CD4-positive, alpha-beta memory T cell (primary cell): ENCODE results near the gene MRTFA. TPM values are rescaled to one million over a fixed set of nuclear protein-coding genes. Genes with fewer than 3 reads are reported as not detected.
"Not testable (repeated sequence)": the region's sequence is repeated elsewhere in the genome, so short reads cannot be mapped to it uniquely, and the experiment has no call there.

ENCODE experiments used
- CTCF ChIA-PET: fragments of 350-600 bp; sonication (Branson Sonifier 250); formaldehyde crosslinking; loops from one replicate; lab custom pipeline; 2021; ENCODE audit warnings: inconsistent platforms; ENCODE audit not compliant: partially characterized antibody; lab: Charles Lee
- POLR2A ChIA-PET: fragments of 350-600 bp; sonication (Branson Sonifier 250); formaldehyde crosslinking; loops from one replicate; lab custom pipeline; 2021; ENCODE audit not compliant: partially characterized antibody; lab: Charles Lee
- DNase-seq, 5 donors: peaks; one replicate each; pipeline versions ENCODE4 v3.0.0 to v3.0.0-alpha.2; 2020 to 2022; ENCODE audit warnings: mixed read lengths in 1 of 5
- H3K27ac ChIP-seq: one replicate; pipeline ENCODE4 v1.7.0; 2013; ENCODE audit warnings: low read depth, low read length
- H3K27me3 ChIP-seq: 2 replicates; pipeline ENCODE4 v1.7.0; 2013; ENCODE audit warnings: mild to moderate bottlenecking, low read length, moderate library complexity; ENCODE audit not compliant: insufficient read depth
- H3K36me3 ChIP-seq: 2 replicates; pipeline ENCODE4 v1.7.0; 2013; ENCODE audit warnings: mild to moderate bottlenecking, low read length, moderate library complexity; ENCODE audit not compliant: insufficient read depth
- H3K4me1 ChIP-seq: 2 replicates; pipeline ENCODE4 v1.7.0; 2013; ENCODE audit warnings: mild to moderate bottlenecking, low read length, moderate library complexity; ENCODE audit not compliant: insufficient read depth
- H3K4me3 ChIP-seq, 2 donors: one replicate each; pipeline ENCODE4 v1.7.0; 2013; ENCODE audit warnings: low read length in 2 of 2, mild to moderate bottlenecking in 1 of 2
- H3K9me3 ChIP-seq, 2 donors: one replicate each; pipeline ENCODE4 v1.7.0; 2013; ENCODE audit warnings: low read length in 2 of 2, control low read depth in 1 of 2; ENCODE audit not compliant: control insufficient read depth in 1 of 2
- H3K27ac Mint-ChIP-seq, 7 donors: one replicate each; pipeline ENCODE4 v1.8.0; 2020 to 2021; ENCODE audit warnings: mixed read lengths in 7 of 7, mild to moderate bottlenecking in 6 of 7, inconsistent platforms in 3 of 7, moderate library complexity in 3 of 7
- H3K27me3 Mint-ChIP-seq, 2 donors: one replicate each; pipeline ENCODE4 v1.8.0; 2020 to 2021; ENCODE audit warnings: mixed read lengths in 2 of 2
- H3K36me3 Mint-ChIP-seq, 2 donors: one replicate each; pipeline ENCODE4 v1.8.0; 2020 to 2021; ENCODE audit warnings: mixed read lengths in 2 of 2, inconsistent platforms in 1 of 2, mild to moderate bottlenecking in 1 of 2
- H3K4me1 Mint-ChIP-seq, 4 donors: one replicate each; pipeline ENCODE4 v1.8.0; 2020 to 2021; ENCODE audit warnings: mixed read lengths in 4 of 4, mild to moderate bottlenecking in 1 of 4
- H3K4me3 Mint-ChIP-seq, 8 donors: one replicate each; pipeline ENCODE4 v1.8.0; 2020 to 2021; ENCODE audit warnings: mixed read lengths in 8 of 8, mild to moderate bottlenecking in 7 of 8, moderate library complexity in 6 of 8, inconsistent platforms in 3 of 8
- H3K9me3 Mint-ChIP-seq, 8 donors: one replicate each; pipeline ENCODE4 v1.8.0; 2020 to 2021; ENCODE audit warnings: mixed read lengths in 8 of 8, mild to moderate bottlenecking in 5 of 8, inconsistent platforms in 3 of 8, moderate library complexity in 1 of 8
- intact Hi-C: fragments of 100-400 bp; cut with micrococcal nuclease; formaldehyde crosslinking; loops from one replicate; pipeline ENCODE4 v1.15.1; 2023
- polyA plus RNA-seq, 2 donors: library from polyadenylated mRNA; unstranded; fragments of 300-500 nt; fragmentation: Illumina TruSeq; gene quantifications; one replicate each; pipeline ENCODE4 v1.2.3, GENCODE V29; 2021
- total RNA-seq, 2 experiments: library from RNA; stranded (reverse); gene quantifications; one replicate each; pipeline ENCODE4 v1.2.3, GENCODE V29; 2021

Gene MRTFA
- total and polyA plus RNA-seq, 4 experiments from 2014 or later, result 5.3 to 91.6 (median 50.9) TPM

DNA sequence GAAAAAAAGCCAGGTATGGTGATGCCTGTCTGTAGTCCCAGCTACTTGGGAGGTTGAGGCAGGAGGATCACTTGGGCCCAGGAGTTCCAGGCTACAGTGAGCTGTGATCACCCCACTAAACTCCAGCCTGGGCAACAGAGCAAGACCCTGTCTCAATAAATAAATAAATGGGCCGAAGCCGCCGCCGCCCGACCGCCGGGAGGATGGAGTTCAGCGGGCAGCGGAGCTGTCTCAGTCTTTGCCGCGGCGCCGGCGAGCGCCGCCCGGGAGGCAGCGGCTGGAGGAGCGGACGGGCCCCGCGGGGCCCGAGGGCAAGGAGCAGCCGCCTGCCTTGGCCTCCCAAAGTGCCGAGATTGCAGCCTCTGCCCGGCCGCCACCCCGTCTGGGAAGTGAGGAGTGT, 100.4 kb downstream of the MRTFA start:
- CTCF ChIA-PET, H3K27me3 Mint-ChIP-seq, POLR2A ChIA-PET: not testable (repeated sequence)

DNA sequence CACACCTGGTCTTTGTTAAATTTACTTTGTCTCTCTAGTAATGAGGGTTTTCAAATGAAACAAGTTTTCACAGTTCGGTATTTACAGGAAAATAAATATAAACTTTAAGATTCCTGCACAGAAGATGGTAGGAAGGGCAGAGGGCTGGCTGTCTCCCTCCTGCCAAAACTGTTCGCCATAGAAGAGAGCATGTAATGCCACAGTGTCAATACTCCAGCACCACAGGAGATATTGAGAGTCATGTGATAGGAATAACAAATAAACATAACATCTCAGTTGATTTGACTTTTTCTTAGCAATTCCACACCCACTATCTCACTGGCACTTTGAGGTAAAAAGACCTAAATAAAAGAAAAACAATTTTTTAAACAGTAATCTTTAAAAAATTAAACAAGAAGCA, 100.9 kb downstream of the MRTFA start:
- Mint-ChIP-seq H3K27ac (peak overlapping the region; percentile 73 to 94 (median 86)), H3K9me3 (peaks cover 0 to 2% (median 0%) of the 10 kb centered on the region in 8 donors), H3K4me1 (peaks cover 37 to 58% (median 52%) of the 10 kb centered on the region in 4 donors), H3K36me3 (no peaks in the 10 kb centered on the region), H3K4me3 (peak overlapping the region in 1 of 8 donors; percentile 49), H3K27me3 (no peaks in the 10 kb centered on the region)
- H3K4me1 ChIP-seq, result peaks cover 55% of the 10 kb centered on the region
- no peaks in the 10 kb centered on the region for H3K9me3 ChIP-seq
- no peak for DNase-seq
- ChIA-PET CTCF (interaction anchor here (3.4 kb wide), 1 partner anchor 11 kb away, joined by 29 read pairs; no protein-coding TSS in a partner anchor), POLR2A (no interaction called here)
- no peaks in the 10 kb centered on the region for H3K27me3 ChIP-seq
- peak overlapping the region; percentile 18 for H3K27ac ChIP-seq
- intact Hi-C loops, result loop anchor here (10.0 kb wide), 1 partner anchor 49 kb away; no protein-coding TSS in a partner anchor
- H3K36me3 ChIP-seq, result no peaks in the 10 kb centered on the region
- no peak overlapping the region for H3K4me3 ChIP-seq

More for the DNA sequence above, 100.4 kb downstream of the MRTFA start:
- peaks cover 50% of the 10 kb centered on the region for H3K4me1 ChIP-seq
- not testable (repeated sequence) for H3K9me3 ChIP-seq, H3K4me3 Mint-ChIP-seq, H3K36me3 Mint-ChIP-seq, H3K4me3 ChIP-seq, H3K27ac ChIP-seq, DNase-seq, H3K27ac Mint-ChIP-seq, H3K9me3 Mint-ChIP-seq, H3K36me3 ChIP-seq, H3K27me3 ChIP-seq
- H3K4me1 Mint-ChIP-seq, result peaks cover 34 to 59% (median 50%) of the 10 kb centered on the region in 4 donors
- intact Hi-C loops, result loop anchor here (10.0 kb wide), 1 partner anchor 49 kb away; no protein-coding TSS in a partner anchor

- intact Hi-C loops, result loop anchor here (10.0 kb wide), 1 partner anchor 50 kb away; no protein-coding TSS in a partner anchor
- peak overlapping the region in 6 of 8 donors; percentile 84 to 93 (median 88) for H3K4me3 Mint-ChIP-seq
- Histone ChIP-seq H3K27me3 (no peaks in the 10 kb centered on the region), H3K27ac (peak overlapping the region; percentile 18), H3K4me1 (peaks cover 60% of the 10 kb centered on the region), H3K4me3 (no peak overlapping the region), H3K36me3 (no peaks in the 10 kb centered on the region), H3K9me3 (no peaks in the 10 kb centered on the region)
- H3K4me1 Mint-ChIP-seq, result peaks cover 41 to 59% (median 54%) of the 10 kb centered on the region in 4 donors
- H3K27ac Mint-ChIP-seq, result peak overlapping the region; percentile 84 to 94 (median 91)
- no peak for DNase-seq
- H3K27me3 Mint-ChIP-seq, result no peaks in the 10 kb centered on the region
- H3K36me3 Mint-ChIP-seq, result no peaks in the 10 kb centered on the region
- H3K9me3 Mint-ChIP-seq, result peaks cover 0 to 2% (median 0%) of the 10 kb centered on the region in 8 donors
- ChIA-PET POLR2A (interaction anchor here (5.9 kb wide), 1 partner anchor 102 kb away, joined by 58 read pairs; the partner anchor contains the start of gene MRTFA), CTCF (interaction anchor here (2.4 to 6.9 kb wide), 3 partner anchors 11 to 116 kb away, joined by 9 to 92 read pairs (median 29); no protein-coding TSS in a partner anchor)
Measured at GRCh38 chr22:40535189-40535512, 101.4 kb downstream of the MRTFA start.

- CTCF ChIA-PET, result interaction anchor here (0.8 to 6.9 kb wide), 12 partner anchors 9 to 149 kb away, joined by 3 to 92 read pairs (median 4); partner anchors contain the start of gene MRTFA
- Mint-ChIP-seq H3K4me1 (peaks cover 47 to 62% (median 58%) of the 10 kb centered on the region in 4 donors), H3K27me3 (no peaks in the 10 kb centered on the region), H3K27ac (peak overlapping the region; percentile 84 to 94 (median 91)), H3K36me3 (no peaks in the 10 kb centered on the region), H3K4me3 (peak overlapping the region; percentile 31 to 93 (median 86)), H3K9me3 (peaks cover 0 to 2% (median 0%) of the 10 kb centered on the region in 8 donors)
- Histone ChIP-seq H3K4me1 (peaks cover 65% of the 10 kb centered on the region), H3K27me3 (no peaks in the 10 kb centered on the region), H3K27ac (peak overlapping the region; percentile 50), H3K4me3 (no peak overlapping the region), H3K36me3 (no peaks in the 10 kb centered on the region), H3K9me3 (no peaks in the 10 kb centered on the region)
- DNase-seq, result no peak
- intact Hi-C loops, result loop anchor here (10.0 kb wide), 1 partner anchor 50 kb away; no protein-coding TSS in a partner anchor
- POLR2A ChIA-PET, result interaction anchor here (1.0 to 5.9 kb wide), 12 partner anchors 10 to 120 kb away, joined by 3 to 58 read pairs (median 6); partner anchors contain the start of gene MRTFA
Measured at GRCh38 chr22:40534379-40535188, 101.9 kb downstream of the MRTFA start.

GRCh38 chr22:40533712-40534378, 102.7 kb downstream of the MRTFA start:
- H3K27me3 ChIP-seq, result no peaks in the 10 kb centered on the region
- Mint-ChIP-seq H3K4me3 (peak overlapping the region; percentile 81 to 93 (median 87)), H3K27me3 (no peaks in the 10 kb centered on the region), H3K27ac (peak overlapping the region; percentile 86 to 94 (median 92)), H3K36me3 (no peaks in the 10 kb centered on the region), H3K4me1 (peaks cover 49 to 64% (median 60%) of the 10 kb centered on the region in 4 donors), H3K9me3 (peaks cover 0 to 2% (median 0%) of the 10 kb centered on the region in 8 donors)
- peak overlapping the region; percentile 50 for H3K27ac ChIP-seq
- ChIA-PET CTCF (interaction anchor here (0.6 to 6.9 kb wide), 14 partner anchors 9 to 257 kb away, joined by 3 to 92 read pairs (median 4); partner anchors contain the start of gene MRTFA), POLR2A (interaction anchor here (0.6 to 5.9 kb wide), 18 partner anchors 8 to 839 kb away, joined by 3 to 58 read pairs (median 5); partner anchors contain the start of genes MRTFA and XPNPEP3)
- H3K4me1 ChIP-seq, result peaks cover 67% of the 10 kb centered on the region
- no peaks in the 10 kb centered on the region for H3K9me3 ChIP-seq
- peak overlapping the region; percentile 32 to 61 for H3K4me3 ChIP-seq
- DNase-seq, result peak; percentile 71 to 83 (median 77)
- H3K36me3 ChIP-seq, result no peaks in the 10 kb centered on the region
- intact Hi-C loops, result loop anchor here (1.0 to 10.0 kb wide), 4 partner anchors 9 to 113 kb away; partner anchors contain the start of gene MRTFA

GRCh38 chr22:40531951-40532900, 104.3 kb downstream of the MRTFA start:
- peaks cover 70% of the 10 kb centered on the region for H3K4me1 ChIP-seq
- no peaks in the 10 kb centered on the region for H3K9me3 ChIP-seq
- Mint-ChIP-seq H3K27me3 (no peaks in the 10 kb centered on the region), H3K4me1 (peaks cover 50 to 75% (median 63%) of the 10 kb centered on the region in 4 donors), H3K27ac (peak overlapping the region; percentile 77 to 94 (median 86)), H3K4me3 (peak overlapping the region; percentile 81 to 93 (median 86)), H3K9me3 (peaks cover 0 to 2% (median 0%) of the 10 kb centered on the region in 8 donors), H3K36me3 (peaks cover 0 to 2% of the 10 kb centered on the region in 2 donors)
- H3K4me3 ChIP-seq, result peak overlapping the region; percentile 7 to 40
- no peaks in the 10 kb centered on the region for H3K27me3 ChIP-seq
- intact Hi-C loops, result loop anchor here (2.0 to 10.0 kb wide), 3 partner anchors 53 to 115 kb away; partner anchors contain the start of gene MRTFA
- H3K27ac ChIP-seq, result peak overlapping the region; percentile 50
- CTCF ChIA-PET, result interaction anchor here (0.8 to 6.9 kb wide), 8 partner anchors 8 to 270 kb away, joined by 3 to 92 read pairs (median 6); partner anchors contain the start of gene MRTFA
- no peak for DNase-seq
- H3K36me3 ChIP-seq, result no peaks in the 10 kb centered on the region
- POLR2A ChIA-PET, result interaction anchor here (0.8 to 5.9 kb wide), 7 partner anchors 13 to 118 kb away, joined by 3 to 58 read pairs (median 4); partner anchors contain the start of gene MRTFA
